Measurements from ENCODE around the gene RBM33. TPM values are rescaled to one million over a fixed set of nuclear protein-coding genes. Genes with fewer than 3 reads are reported as not detected.

RBM33 gene
- total and polyA plus RNA-seq, 2 of the 8 experiments (the other 6 are each of a cell fraction or from before 2014, with no cell fraction given) = 16.5 to 64.6 TPM

GRCh38 chr7:155729847-155730246, 85.4 kb downstream of the RBM33 start (continued):
- TF ChIP-seq CHD7 (IDR thresholded peaks at IDR 0.05; ENCODE audit: insufficient replicate concordance, low read length) (no peak), KDM1A (IDR thresholded peaks at IDR 0.05; ENCODE audit: borderline replicate concordance, low read length) (no peak), TAF1 (IDR thresholded peaks at IDR 0.05; ENCODE audit: low read depth, low read length) (no peak), CBX8 (IDR thresholded peaks at IDR 0.05; ENCODE audit: borderline replicate concordance, low read depth, low read length) (no peak), CHD2 (IDR thresholded peaks at IDR 0.05; ENCODE audit: low read length) (no peak), EZH2 (IDR thresholded peaks at IDR 0.05; ENCODE audit: low read depth, low read length, severe bottlenecking) (no peak), ATF3 (IDR thresholded peaks at IDR 0.05; ENCODE audit: insufficient read depth, low read depth, low read length) (no peak), RFX5 (IDR thresholded peaks at IDR 0.05; ENCODE audit: borderline replicate concordance, low read depth, low read length) (no peak), BRCA1 (IDR thresholded peaks at IDR 0.05; ENCODE audit: low read depth, low read length) (no peak), SIRT6 (IDR thresholded peaks at IDR 0.05; ENCODE audit: low read length) (no peak)
